Panc1 (cell line): ENCODE data around the gene SETD3. TPM values are rescaled to one million over a fixed set of nuclear protein-coding genes. Genes with fewer than 3 reads are reported as not detected.

Source experiments
- ATAC-seq: fragments of 200-7000 bp; cut with Tn5 transposase; 2 replicates; pipeline ENCODE4 v1.9.1; 2020; ENCODE audit warnings: mild to moderate bottlenecking, moderate library complexity
- BruUV-seq: library from RNA; stranded (reverse); fragments of 400-500 nt; replicated peaks from 2 replicates; lab custom pipeline; 2021; lab: Mats Ljungman, UMichigan
- CTCF ChIA-PET: fragments of 300-600 bp; sonication (Branson Sonifier 250); formaldehyde crosslinking; loops from one replicate; lab custom pipeline; 2022; ENCODE audit warnings: antibody characterized with exemption; lab: Charles Lee
- POLR2A ChIA-PET: fragments of 300-600 bp; sonication (Branson Sonifier 250); formaldehyde crosslinking; loops from one replicate; lab custom pipeline; 2022; ENCODE audit warnings: antibody characterized with exemption; lab: Charles Lee
- DNase-seq: peaks from one replicate; pipeline ENCODE4 v3.0.0-alpha.2; 2010; ENCODE audit warnings: low read depth, low spot score
- H3K27ac ChIP-seq: 2 replicates; pipeline ENCODE4 v1.5.1; 2011; ENCODE audit warnings: mild to moderate bottlenecking, low read length, inconsistent platforms
- H3K27me3 ChIP-seq: fragments of 200-500 bp; sonication (Bioruptor generic); 2 replicates; pipeline ENCODE4 v1.6.0; 2014; ENCODE audit warnings: low read length, inconsistent platforms; ENCODE audit not compliant: control insufficient read depth, insufficient read depth
- H3K36me3 ChIP-seq: fragments of 200-500 bp; sonication (Bioruptor generic); 2 replicates; pipeline ENCODE4 v1.5.1; 2014; ENCODE audit warnings: inconsistent platforms, mild to moderate bottlenecking, low read length, moderate library complexity; ENCODE audit not compliant: control insufficient read depth, insufficient read depth
- H3K4me1 ChIP-seq: 2 replicates; pipeline ENCODE4 v1.5.1; 2011; ENCODE audit warnings: inconsistent platforms, mild to moderate bottlenecking, low read length, moderate library complexity; ENCODE audit not compliant: control insufficient read depth, insufficient read depth
- H3K4me3 ChIP-seq, 2 experiments: 2 replicates each; pipeline ENCODE4 v1.5.1; 2011 to 2012; ENCODE audit warnings: low read depth in 2 of 2, low read length in 2 of 2, mild to moderate bottlenecking in 2 of 2, inconsistent platforms in 1 of 2, moderate library complexity in 1 of 2
- H3K9me3 ChIP-seq: fragments of 200-500 bp; sonication (Bioruptor generic); 2 replicates; pipeline ENCODE4 v1.5.1; 2014; ENCODE audit warnings: low read depth, mild to moderate bottlenecking, inconsistent platforms, low read length, moderate library complexity; ENCODE audit not compliant: control insufficient read depth, insufficient read depth
- CTCF ChIP-seq: fragments of 450-650 bp; IDR thresholded peaks from 2 replicates; pipeline ENCODE4 v1.5.1; 2017; ENCODE audit warnings: mild to moderate bottlenecking
- POLR2AphosphoS5 ChIP-seq: IDR thresholded peaks from 2 replicates; pipeline ENCODE4 v1.6.1; 2012; ENCODE audit warnings: mild to moderate bottlenecking, low read depth, low read length, moderate library complexity
- REST ChIP-seq, 2 experiments: IDR thresholded peaks; 2 replicates each; pipeline ENCODE4 v1.6.1; 2011 to 2012; ENCODE audit warnings: low read depth in 2 of 2, control low read depth in 1 of 2, low read length in 1 of 2, mild to moderate bottlenecking in 1 of 2, moderate library complexity in 1 of 2; ENCODE audit not compliant: insufficient read depth in 1 of 2
- SIN3A ChIP-seq: IDR thresholded peaks from 2 replicates; pipeline ENCODE4 v1.6.1; 2012; ENCODE audit warnings: low read depth, mild to moderate bottlenecking, low read length, moderate library complexity, borderline replicate concordance; ENCODE audit not compliant: insufficient read depth
- TCF7L2 ChIP-seq: IDR thresholded peaks from 2 replicates; pipeline ENCODE4 v1.6.1; 2011; ENCODE audit warnings: mild to moderate bottlenecking, low read depth, low read length, inconsistent platforms
- in situ Hi-C: cut with HindIII; loops from 2 replicates; pipeline ENCODE4 v1.10.0; 2016; ENCODE audit warnings: low sequenced_read_pairs, low pct_unique_long_range_greater_than_20kb
- intact Hi-C: fragments of 100-400 bp; cut with micrococcal nuclease; formaldehyde crosslinking; loops from one replicate; pipeline ENCODE4 v1.10.0; 2022; ENCODE audit not compliant: unreplicated experiment
- total RNA-seq: library from RNA; stranded (reverse); gene quantifications from one replicate; pipeline ENCODE4 v1.2.1, GENCODE V29; 2021; ENCODE audit not compliant: unreplicated experiment

SETD3 gene
- total RNA-seq, 1 experiment from 2014 or later: 51.1 TPM

GRCh38 chr14:99425272-99425681 is 55.4 kb downstream of the SETD3 start:
- Histone ChIP-seq H3K4me1 (no peaks in the 10 kb centered on the region; the same call in 1 of the 2 replicates), H3K27me3 (no peaks in the 10 kb centered on the region), H3K4me3 (no peak overlapping the region), H3K36me3 (no peaks in the 10 kb centered on the region), H3K27ac (no peak overlapping the region), H3K9me3 (no peaks in the 10 kb centered on the region)
- ChIA-PET CTCF (no interaction called here), POLR2A (no interaction called here)
- no peak for TF ChIP-seq POLR2AphosphoS5
- TF ChIP-seq CTCF: no peak
- TF ChIP-seq TCF7L2: no peak
- no peak for TF ChIP-seq REST (IDR thresholded peaks at IDR 0.05; ENCODE audit: insufficient read depth in 1 of 2, low read depth in 2 of 2, low read length in 1 of 2)
- TF ChIP-seq SIN3A: no peak
- ATAC-seq (no peak), DNase-seq (no peak)
- intact Hi-C loops: no loop called here
- in situ Hi-C loops: no loop called here
- BruUV-seq: no TSS peak

GRCh38 chr14:99424306-99424877 is 56.3 kb downstream of the SETD3 start:
- POLR2A ChIA-PET: no interaction called here
- CTCF ChIA-PET: no interaction called here
- ATAC-seq: no peak
- Histone ChIP-seq H3K4me3 (no peak overlapping the region), H3K9me3 (no peaks in the 10 kb centered on the region), H3K27me3 (no peaks in the 10 kb centered on the region), H3K4me1 (no peaks in the 10 kb centered on the region; the same call in 1 of the 2 replicates), H3K27ac (no peak overlapping the region), H3K36me3 (no peaks in the 10 kb centered on the region)
- intact Hi-C loops (no loop called here), in situ Hi-C loops (no loop called here)
- DNase-seq: no peak
- no peak for TF ChIP-seq SIN3A
- TF ChIP-seq TCF7L2: no peak
- TF ChIP-seq CTCF: no peak
- TF ChIP-seq REST (IDR thresholded peaks at IDR 0.05; ENCODE audit: insufficient read depth in 1 of 2, low read depth in 2 of 2, low read length in 1 of 2): no peak
- TF ChIP-seq POLR2AphosphoS5: no peak
- BruUV-seq: no TSS peak
